GM12878 (cell line): Measurements from ENCODE around the gene HAND1. TPM values are rescaled to one million over a fixed set of nuclear protein-coding genes. Genes with fewer than 3 reads are reported as not detected.
A peak's percentile ranks its signal among the peaks of the same experiment; 100 is the strongest.

Experiments used
- DPF2 ChIP-seq: fragments of 450-650 bp; IDR thresholded peaks from 2 replicates; pipeline ENCODE4 v1.6.1; 2017; ENCODE audit warnings: mild to moderate bottlenecking
- EP300 ChIP-seq, 2 experiments: fragments of 150-350 bp in 1 of 2; IDR thresholded peaks; 2 replicates each; pipeline ENCODE4 v1.6.1; 2011 to 2012; ENCODE audit warnings: low read depth in 2 of 2, low read length in 2 of 2, borderline replicate concordance in 1 of 2, improper control_type of control experiment in 1 of 2, inconsistent platforms in 1 of 2; ENCODE audit not compliant: control insufficient read depth in 1 of 2
- HDAC6 ChIP-seq: fragments of 200-600 bp; sonication (generic); IDR thresholded peaks from one replicate; pipeline ENCODE4 v1.8.0; 2017; ENCODE audit warnings: antibody characterized with exemption; ENCODE audit not compliant: unreplicated experiment
- IKZF1 ChIP-seq: fragments of 450-650 bp; conservative IDR thresholded peaks from 2 replicates; pipeline ENCODE4 v1.6.1; 2017; ENCODE audit warnings: antibody characterized with exemption, mild to moderate bottlenecking
- MXI1 ChIP-seq: fragments of 150-350 bp; IDR thresholded peaks from 2 replicates; pipeline ENCODE4 v1.6.1; 2011; ENCODE audit warnings: low read depth, mild to moderate bottlenecking, inconsistent platforms, low read length, improper control_type of control experiment
- SIN3A ChIP-seq: IDR thresholded peaks from 2 replicates; pipeline ENCODE4 v1.6.1; 2012; ENCODE audit warnings: low read depth, low read length, improper control_type of control experiment
- STAT3 ChIP-seq: IDR thresholded peaks from 2 replicates; pipeline ENCODE4 v1.6.1; 2011; ENCODE audit warnings: low read depth, low read length, improper control_type of control experiment
- YY1 ChIP-seq: IDR thresholded peaks from 2 replicates; pipeline ENCODE4 v1.6.1; 2011; ENCODE audit warnings: low read depth, mild to moderate bottlenecking, low read length
- ZNF687 ChIP-seq: fragments of 450-650 bp; IDR thresholded peaks from 2 replicates; pipeline ENCODE4 v1.6.1; 2017; ENCODE audit warnings: mild to moderate bottlenecking, moderate library complexity
- polyA plus RNA-seq, 11 experiments: library from polyadenylated mRNA; depleted of rRNA in 4 of 11; unstranded in 6 of 11; stranded (reverse) in 5 of 11; fragments of >200 nt; fragmentation: Nextera tagmentation in 4 of 11; fragmentation: Illumina TruSeq in 1 of 11; extraction: Ambion mirVana in 4 of 11; extraction: Trizol in 1 of 11; gene quantifications; 1 replicate in 1 of 11; 2 replicates in 10 of 11; pipeline versions ENCODE4 v1.2.1 to v1.2.3, GENCODE V29; 2011 to 2016; ENCODE audit warnings: inconsistent platforms in 2 of 11, missing spikeins in 2 of 11, low read depth in 1 of 11
- total RNA-seq, 4 experiments: library from RNA; depleted of rRNA in 3 of 4; stranded (reverse); fragments of >200 nt in 3 of 4; fragmentation: Illumina TruSeq in 1 of 4; extraction: Trizol in 1 of 4; gene quantifications; 2 replicates each; pipeline versions ENCODE4 v1.2.1 to v1.2.3, GENCODE V29; 2013 to 2021
- TF ChIP-seq, protein P1 (sequence below): fragments of 450-650 bp; IDR thresholded peaks from 2 replicates; pipeline ENCODE4 v1.6.1; 2017; ENCODE audit warnings: borderline replicate concordance
- TF ChIP-seq, protein P2 (sequence below): fragments of 450-650 bp; formaldehyde crosslinking; IDR thresholded peaks from 2 replicates; pipeline ENCODE4 v1.4.0; 2022; ENCODE audit warnings: mild to moderate bottlenecking, moderate library complexity
- TF ChIP-seq, protein P3 (sequence below): fragments of 450-650 bp; conservative IDR thresholded peaks from 2 replicates; pipeline ENCODE4 v1.6.1; 2017; ENCODE audit warnings: mild to moderate bottlenecking, moderate library complexity
- TF ChIP-seq, protein P4 (sequence below): fragments of 450-650 bp; IDR thresholded peaks from 2 replicates; pipeline ENCODE4 v1.6.1; 2016; ENCODE audit warnings: mild to moderate bottlenecking, moderate library complexity, borderline replicate concordance

The HAND1 gene
- total and polyA plus RNA-seq, 10 of the 15 experiments (the other 5 are each of a cell fraction or from before 2014, with no cell fraction given) = 0.06 to 0.41 (median 0.27) TPM; not detected in 4

DNA sequence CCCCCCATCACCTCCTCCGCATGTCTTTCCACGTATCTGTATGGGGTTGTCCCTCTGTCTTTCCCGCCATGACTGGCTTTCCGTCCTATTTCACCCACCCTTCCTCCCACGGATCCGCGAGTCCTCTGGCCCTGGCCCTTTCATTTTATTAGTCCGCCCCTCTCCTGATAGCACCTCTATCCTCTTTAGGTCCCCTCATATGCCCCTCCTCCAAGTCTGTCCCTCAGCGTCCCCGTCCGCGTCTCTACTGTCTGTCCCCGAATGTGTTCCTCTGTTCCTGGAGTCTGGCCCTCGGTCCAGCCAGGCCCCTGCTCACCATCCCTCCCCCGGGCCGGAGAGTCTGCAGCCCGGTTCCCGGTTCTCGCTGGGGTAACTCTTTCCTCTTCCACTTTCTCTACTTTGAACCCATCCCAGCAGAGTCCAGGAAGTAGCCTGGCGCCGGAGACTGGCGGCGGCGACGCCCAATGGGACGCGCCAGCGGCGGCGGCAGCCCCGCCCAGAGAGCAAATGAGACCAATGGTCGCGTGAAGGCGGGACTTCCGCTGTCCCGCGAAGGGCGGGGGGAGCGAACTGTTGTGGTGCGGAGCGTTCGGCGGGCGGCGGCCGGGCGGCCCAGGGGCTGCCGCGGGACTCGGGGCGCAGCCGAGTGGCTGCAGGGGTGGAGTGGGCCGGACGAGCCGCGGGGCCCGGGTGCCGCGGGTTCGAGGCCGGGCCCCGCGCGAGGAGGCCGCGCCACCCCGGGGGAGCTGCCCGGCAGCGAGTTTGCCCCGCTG is 32.4 kb downstream of the HAND1 start, which contains the start of gene SAP30L (continued):
- TF ChIP-seq, protein P1, sequence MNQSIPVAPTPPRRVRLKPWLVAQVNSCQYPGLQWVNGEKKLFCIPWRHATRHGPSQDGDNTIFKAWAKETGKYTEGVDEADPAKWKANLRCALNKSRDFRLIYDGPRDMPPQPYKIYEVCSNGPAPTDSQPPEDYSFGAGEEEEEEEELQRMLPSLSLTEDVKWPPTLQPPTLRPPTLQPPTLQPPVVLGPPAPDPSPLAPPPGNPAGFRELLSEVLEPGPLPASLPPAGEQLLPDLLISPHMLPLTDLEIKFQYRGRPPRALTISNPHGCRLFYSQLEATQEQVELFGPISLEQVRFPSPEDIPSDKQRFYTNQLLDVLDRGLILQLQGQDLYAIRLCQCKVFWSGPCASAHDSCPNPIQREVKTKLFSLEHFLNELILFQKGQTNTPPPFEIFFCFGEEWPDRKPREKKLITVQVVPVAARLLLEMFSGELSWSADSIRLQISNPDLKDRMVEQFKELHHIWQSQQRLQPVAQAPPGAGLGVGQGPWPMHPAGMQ = no peak
- peak; percentile 57 for TF ChIP-seq IKZF1
- TF ChIP-seq, protein P2, sequence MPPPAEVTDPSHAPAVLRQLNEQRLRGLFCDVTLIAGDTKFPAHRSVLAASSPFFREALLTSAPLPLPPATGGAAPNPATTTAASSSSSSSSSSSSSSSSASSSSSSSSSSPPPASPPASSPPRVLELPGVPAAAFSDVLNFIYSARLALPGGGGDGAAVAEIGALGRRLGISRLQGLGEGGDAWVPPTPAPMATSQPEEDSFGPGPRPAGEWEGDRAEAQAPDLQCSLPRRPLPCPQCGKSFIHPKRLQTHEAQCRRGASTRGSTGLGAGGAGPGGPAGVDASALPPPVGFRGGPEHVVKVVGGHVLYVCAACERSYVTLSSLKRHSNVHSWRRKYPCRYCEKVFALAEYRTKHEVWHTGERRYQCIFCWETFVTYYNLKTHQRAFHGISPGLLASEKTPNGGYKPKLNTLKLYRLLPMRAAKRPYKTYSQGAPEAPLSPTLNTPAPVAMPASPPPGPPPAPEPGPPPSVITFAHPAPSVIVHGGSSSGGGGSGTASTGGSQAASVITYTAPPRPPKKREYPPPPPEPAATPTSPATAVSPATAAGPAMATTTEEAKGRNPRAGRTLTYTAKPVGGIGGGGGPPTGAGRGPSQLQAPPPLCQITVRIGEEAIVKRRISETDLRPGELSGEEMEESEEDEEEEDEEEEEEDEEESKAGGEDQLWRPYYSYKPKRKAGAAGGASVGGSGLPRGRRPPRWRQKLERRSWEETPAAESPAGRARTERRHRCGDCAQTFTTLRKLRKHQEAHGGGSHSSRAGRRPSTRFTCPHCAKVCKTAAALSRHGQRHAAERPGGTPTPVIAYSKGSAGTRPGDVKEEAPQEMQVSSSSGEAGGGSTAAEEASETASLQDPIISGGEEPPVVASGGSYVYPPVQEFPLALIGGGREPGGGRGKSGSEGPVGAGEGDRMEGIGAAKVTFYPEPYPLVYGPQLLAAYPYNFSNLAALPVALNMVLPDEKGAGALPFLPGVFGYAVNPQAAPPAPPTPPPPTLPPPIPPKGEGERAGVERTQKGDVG (CRISPR knock-in tag) = no peak
- TF ChIP-seq, protein P3, sequence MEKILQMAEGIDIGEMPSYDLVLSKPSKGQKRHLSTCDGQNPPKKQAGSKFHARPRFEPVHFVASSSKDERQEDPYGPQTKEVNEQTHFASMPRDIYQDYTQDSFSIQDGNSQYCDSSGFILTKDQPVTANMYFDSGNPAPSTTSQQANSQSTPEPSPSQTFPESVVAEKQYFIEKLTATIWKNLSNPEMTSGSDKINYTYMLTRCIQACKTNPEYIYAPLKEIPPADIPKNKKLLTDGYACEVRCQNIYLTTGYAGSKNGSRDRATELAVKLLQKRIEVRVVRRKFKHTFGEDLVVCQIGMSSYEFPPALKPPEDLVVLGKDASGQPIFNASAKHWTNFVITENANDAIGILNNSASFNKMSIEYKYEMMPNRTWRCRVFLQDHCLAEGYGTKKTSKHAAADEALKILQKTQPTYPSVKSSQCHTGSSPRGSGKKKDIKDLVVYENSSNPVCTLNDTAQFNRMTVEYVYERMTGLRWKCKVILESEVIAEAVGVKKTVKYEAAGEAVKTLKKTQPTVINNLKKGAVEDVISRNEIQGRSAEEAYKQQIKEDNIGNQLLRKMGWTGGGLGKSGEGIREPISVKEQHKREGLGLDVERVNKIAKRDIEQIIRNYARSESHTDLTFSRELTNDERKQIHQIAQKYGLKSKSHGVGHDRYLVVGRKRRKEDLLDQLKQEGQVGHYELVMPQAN = peak; percentile 72
- TF ChIP-seq DPF2 = peak; percentile 97
- TF ChIP-seq, protein P4, sequence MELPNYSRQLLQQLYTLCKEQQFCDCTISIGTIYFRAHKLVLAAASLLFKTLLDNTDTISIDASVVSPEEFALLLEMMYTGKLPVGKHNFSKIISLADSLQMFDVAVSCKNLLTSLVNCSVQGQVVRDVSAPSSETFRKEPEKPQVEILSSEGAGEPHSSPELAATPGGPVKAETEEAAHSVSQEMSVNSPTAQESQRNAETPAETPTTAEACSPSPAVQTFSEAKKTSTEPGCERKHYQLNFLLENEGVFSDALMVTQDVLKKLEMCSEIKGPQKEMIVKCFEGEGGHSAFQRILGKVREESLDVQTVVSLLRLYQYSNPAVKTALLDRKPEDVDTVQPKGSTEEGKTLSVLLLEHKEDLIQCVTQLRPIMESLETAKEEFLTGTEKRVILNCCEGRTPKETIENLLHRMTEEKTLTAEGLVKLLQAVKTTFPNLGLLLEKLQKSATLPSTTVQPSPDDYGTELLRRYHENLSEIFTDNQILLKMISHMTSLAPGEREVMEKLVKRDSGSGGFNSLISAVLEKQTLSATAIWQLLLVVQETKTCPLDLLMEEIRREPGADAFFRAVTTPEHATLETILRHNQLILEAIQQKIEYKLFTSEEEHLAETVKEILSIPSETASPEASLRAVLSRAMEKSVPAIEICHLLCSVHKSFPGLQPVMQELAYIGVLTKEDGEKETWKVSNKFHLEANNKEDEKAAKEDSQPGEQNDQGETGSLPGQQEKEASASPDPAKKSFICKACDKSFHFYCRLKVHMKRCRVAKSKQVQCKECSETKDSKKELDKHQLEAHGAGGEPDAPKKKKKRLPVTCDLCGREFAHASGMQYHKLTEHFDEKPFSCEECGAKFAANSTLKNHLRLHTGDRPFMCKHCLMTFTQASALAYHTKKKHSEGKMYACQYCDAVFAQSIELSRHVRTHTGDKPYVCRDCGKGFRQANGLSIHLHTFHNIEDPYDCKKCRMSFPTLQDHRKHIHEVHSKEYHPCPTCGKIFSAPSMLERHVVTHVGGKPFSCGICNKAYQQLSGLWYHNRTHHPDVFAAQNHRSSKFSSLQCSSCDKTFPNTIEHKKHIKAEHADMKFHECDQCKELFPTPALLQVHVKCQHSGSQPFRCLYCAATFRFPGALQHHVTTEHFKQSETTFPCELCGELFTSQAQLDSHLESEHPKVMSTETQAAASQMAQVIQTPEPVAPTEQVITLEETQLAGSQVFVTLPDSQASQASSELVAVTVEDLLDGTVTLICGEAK = peak; percentile 87
- no peak for TF ChIP-seq HDAC6
- TF ChIP-seq SIN3A = no peak
- no peak for TF ChIP-seq STAT3
- TF ChIP-seq YY1 = peak; percentile 60; the same call in 1 of the 2 replicates
- TF ChIP-seq ZNF687 = no peak
- TF ChIP-seq MXI1 = no peak
- TF ChIP-seq EP300 (IDR thresholded peaks at IDR 0.05; ENCODE audit: borderline replicate concordance in 1 of 2, control insufficient read depth in 1 of 2, low read depth in 2 of 2, low read length in 2 of 2) = no peak
